H1 (cell line): ENCODE measurements around the gene HGD. TPM values are rescaled to one million over a fixed set of nuclear protein-coding genes. Genes with fewer than 3 reads are reported as not detected.

Experiments
- CTCF ChIA-PET: fragments of 300-600 bp; sonication (Branson Sonifier 250); formaldehyde crosslinking; loops from one replicate; lab custom pipeline; 2021; ENCODE audit not compliant: partially characterized antibody; lab: Charles Lee
- POLR2A ChIA-PET: fragments of 300-600 bp; sonication (Branson Sonifier 250); formaldehyde crosslinking; loops from one replicate; lab custom pipeline; 2021; ENCODE audit warnings: inconsistent platforms; ENCODE audit not compliant: partially characterized antibody; lab: Charles Lee
- DNase-seq, 2 experiments: peaks; one replicate each; pipeline versions ENCODE4 v3.0.0 to v3.0.0-alpha.2; 2010 to 2022; ENCODE audit warnings: low spot score in 2 of 2, low read depth in 1 of 2, mixed read lengths in 1 of 2
- FAIRE-seq: peaks from 2 replicates; lab custom pipeline; 2011; peaks lifted over from hg19 to GRCh38; lab: Jason Lieb, UNC
- H2AFZ ChIP-seq: 2 replicates; pipeline ENCODE4 v1.8.1; 2012; ENCODE audit warnings: low read length, inconsistent platforms
- H2AK5ac ChIP-seq: 2 replicates; pipeline ENCODE4 v1.6.1; 2013; ENCODE audit warnings: low read depth, low read length
- H2BK120ac ChIP-seq: replicated peaks from 2 replicates; pipeline ENCODE3; 2013; ENCODE audit warnings: low read depth, low read length, inconsistent platforms
- H2BK12ac ChIP-seq: 2 replicates; pipeline ENCODE4 v1.6.1; 2013; ENCODE audit warnings: low read depth, low read length
- H2BK15ac ChIP-seq: 2 replicates; pipeline ENCODE4 v1.6.1; 2013; ENCODE audit warnings: low read length
- H2BK20ac ChIP-seq: 2 replicates; pipeline ENCODE4 v1.6.1; 2013; ENCODE audit warnings: low read length
- H2BK5ac ChIP-seq: 2 replicates; pipeline ENCODE4 v1.6.1; 2013; ENCODE audit warnings: low read depth, low read length
- H3K14ac ChIP-seq: 2 replicates; pipeline ENCODE4 v1.6.1; 2013; ENCODE audit warnings: inconsistent platforms; ENCODE audit not compliant: insufficient read length
- H3K18ac ChIP-seq: 2 replicates; pipeline ENCODE4 v1.6.1; 2013; ENCODE audit warnings: low read length; ENCODE audit errors: extremely low read depth
- H3K23ac ChIP-seq: 2 replicates; pipeline ENCODE4 v1.6.1; 2013; ENCODE audit warnings: inconsistent platforms; ENCODE audit not compliant: insufficient read length
- H3K23me2 ChIP-seq: 2 replicates; pipeline ENCODE4 v1.6.1; 2013; ENCODE audit warnings: low read depth, low read length
- H3K27ac ChIP-seq: 2 replicates; pipeline ENCODE4 v1.6.1; 2011; ENCODE audit warnings: low read depth, low read length, inconsistent platforms
- H3K27me3 ChIP-seq, 4 experiments: replicated peaks in 1 of 4; 1 replicate in 1 of 4; 2 replicates in 3 of 4; pipeline versions ENCODE4 v1.6.1 to v1.8.1; 2011 to 2013; ENCODE audit warnings: low read length in 3 of 4, mild to moderate bottlenecking in 3 of 4, inconsistent platforms in 2 of 4, mixed read lengths in 2 of 4, moderate library complexity in 1 of 4; ENCODE audit not compliant: control insufficient read depth in 3 of 4, insufficient read depth in 3 of 4; ENCODE audit errors: extremely low read depth in 1 of 4
- H3K36me3 ChIP-seq, 4 experiments: 2 replicates each; pipeline versions ENCODE4 v1.6.1 to v1.8.1; 2011 to 2013; ENCODE audit warnings: mild to moderate bottlenecking in 4 of 4, low read length in 3 of 4, moderate library complexity in 2 of 4, control low read depth in 1 of 4, inconsistent platforms in 1 of 4; ENCODE audit not compliant: insufficient read depth in 4 of 4, control insufficient read depth in 2 of 4
- H3K4ac ChIP-seq: replicated peaks from 2 replicates; pipeline ENCODE3; 2013; ENCODE audit warnings: low read length, low read depth, mixed read lengths, inconsistent platforms; ENCODE audit not compliant: insufficient read length
- H3K4me1 ChIP-seq, 4 experiments: replicated peaks in 1 of 4; 1 replicate in 1 of 4; 2 replicates in 3 of 4; pipeline versions ENCODE4 v1.6.1 to v1.8.1; 2011 to 2013; ENCODE audit warnings: low read length in 3 of 4, inconsistent platforms in 2 of 4, mixed read lengths in 1 of 4; ENCODE audit not compliant: insufficient read depth in 4 of 4, control insufficient read depth in 3 of 4
- H3K4me2 ChIP-seq, 2 experiments: 2 replicates each; pipeline versions ENCODE4 v1.6.1 to v1.8.1; 2011 to 2013; ENCODE audit warnings: low read depth in 2 of 2, low read length in 2 of 2, control low read depth in 1 of 2, inconsistent platforms in 1 of 2, mild to moderate bottlenecking in 1 of 2; ENCODE audit not compliant: insufficient read depth in 1 of 2
- H3K4me3 ChIP-seq, 4 experiments: fragments of 200-600, 300-600 bp in 1 of 4; sonication (generic), shearing (Covaris generic), sonication (Bioruptor Twin) in 1 of 4; 2 replicates each; pipeline versions ENCODE4 v1.5.1 to v1.8.1; 2011 to 2016; ENCODE audit warnings: low read length in 4 of 4, low read depth in 3 of 4, control low read depth in 2 of 4, inconsistent platforms in 2 of 4, mild to moderate bottlenecking in 2 of 4, mixed read lengths in 1 of 4, moderate library complexity in 1 of 4; ENCODE audit not compliant: insufficient read depth in 2 of 4; ENCODE audit errors: extremely low read depth in 1 of 4
- H3K56ac ChIP-seq: replicated peaks from 2 replicates; pipeline ENCODE3; 2013; ENCODE audit warnings: low read depth, mild to moderate bottlenecking, mixed read lengths, low read length, inconsistent platforms; ENCODE audit not compliant: insufficient read length
- H3K79me1 ChIP-seq: 2 replicates; pipeline ENCODE4 v1.6.1; 2013; ENCODE audit warnings: low read depth, low read length, control low read depth
- H3K79me2 ChIP-seq, 2 experiments: 2 replicates each; pipeline versions ENCODE4 v1.6.1 to v1.8.1; 2012 to 2013; ENCODE audit warnings: low read length in 2 of 2, mild to moderate bottlenecking in 2 of 2, inconsistent platforms in 1 of 2; ENCODE audit not compliant: insufficient read depth in 2 of 2, control insufficient read depth in 1 of 2
- H3K9ac ChIP-seq, 4 experiments: replicated peaks in 1 of 4; 1 replicate in 1 of 4; 2 replicates in 3 of 4; pipeline versions ENCODE4 v1.6.1 to v1.8.1; 2011 to 2013; ENCODE audit warnings: low read depth in 3 of 4, low read length in 3 of 4, control low read depth in 2 of 4, mild to moderate bottlenecking in 2 of 4, moderate library complexity in 2 of 4, inconsistent platforms in 1 of 4; ENCODE audit errors: extremely low read depth in 1 of 4
- H3K9me3 ChIP-seq, 2 experiments: 2 replicates each; pipeline versions ENCODE4 v1.6.1 to v1.8.1; 2012 to 2013; ENCODE audit warnings: mild to moderate bottlenecking in 2 of 2, moderate library complexity in 2 of 2, control low read depth in 1 of 2, inconsistent platforms in 1 of 2, low read depth in 1 of 2, low read length in 1 of 2, mixed read lengths in 1 of 2; ENCODE audit not compliant: insufficient read depth in 2 of 2
- H4K20me1 ChIP-seq, 2 experiments: replicated peaks in 1 of 2; 2 replicates each; pipeline versions ENCODE3 to v1.8.1; 2011 to 2013; ENCODE audit warnings: inconsistent platforms in 2 of 2, low read length in 2 of 2, mild to moderate bottlenecking in 1 of 2; ENCODE audit not compliant: insufficient read depth in 2 of 2, control insufficient read depth in 1 of 2
- H4K5ac ChIP-seq: 2 replicates; pipeline ENCODE4 v1.6.1; 2013; ENCODE audit warnings: low read length, low read depth, mixed read lengths, inconsistent platforms; ENCODE audit not compliant: insufficient read length
- H4K8ac ChIP-seq: 2 replicates; pipeline ENCODE4 v1.8.0; 2013; ENCODE audit warnings: mild to moderate bottlenecking, moderate library complexity, low read length, inconsistent platforms; ENCODE audit not compliant: insufficient read depth; ENCODE audit errors: extremely low read depth
- H4K91ac ChIP-seq: replicated peaks from 2 replicates; pipeline ENCODE3; 2013; ENCODE audit warnings: low read length, mixed read lengths, inconsistent platforms; ENCODE audit not compliant: insufficient read length
- ATF3 ChIP-seq: IDR thresholded peaks from 2 replicates; pipeline ENCODE4 v1.6.1; 2011; ENCODE audit warnings: low read depth, mild to moderate bottlenecking, low read length; ENCODE audit not compliant: insufficient read depth
- BCL11A ChIP-seq, 2 experiments: IDR thresholded peaks; one replicate each; pipeline ENCODE4 v1.6.1; 2011; ENCODE audit warnings: low read depth in 2 of 2, low read length in 2 of 2, mild to moderate bottlenecking in 2 of 2
- CBX8 ChIP-seq: fragments of 300-800, 300-1000 bp; sonication (generic); IDR thresholded peaks from 2 replicates; pipeline ENCODE4 v1.7.1; 2016; ENCODE audit warnings: low read depth, low read length, borderline replicate concordance
- MAX ChIP-seq: IDR thresholded peaks from 2 replicates; pipeline ENCODE4 v1.6.1; 2012; ENCODE audit warnings: inconsistent platforms
- TEAD4 ChIP-seq: IDR thresholded peaks from 2 replicates; pipeline ENCODE4 v1.6.1; 2012; ENCODE audit warnings: low read depth, low read length, inconsistent platforms, mixed read lengths
- WGBS, 2 experiments: shearing (Covaris generic) in 1 of 2; methylation state at CpG; one replicate each; pipeline versions ENCODE4 v1.1.6 to v1.1.7; 2013 to 2015; ENCODE audit warnings: low lambda C conversion rate in 2 of 2, mixed read lengths in 2 of 2, inconsistent platforms in 1 of 2, low coverage in 1 of 2, missing lambda C conversion rate in 1 of 2; ENCODE audit not compliant: insufficient replicate concordance in 2 of 2, insufficient coverage in 1 of 2, insufficient read length in 1 of 2; ENCODE audit errors: extremely low coverage in 1 of 2, missing lambda C conversion rate in 1 of 2; 5-methylcytosine and 5-hydroxymethylcytosine counted together
- polyA plus RNA-seq, 7 experiments: library from polyadenylated mRNA; depleted of rRNA in 3 of 7; stranded (reverse) in 5 of 7; unstranded in 2 of 7; fragments of >200 nt in 5 of 7; fragments of 200-250 nt in 2 of 7; gene quantifications; 1 replicate in 5 of 7; 2 replicates in 1 of 7; 4 replicates in 1 of 7; pipeline versions ENCODE4 v1.2.1 to v1.2.3, GENCODE V29; 2011 to 2013; ENCODE audit warnings: missing spikeins in 2 of 7, mixed read lengths in 2 of 7
- total RNA-seq: library from RNA; stranded (reverse); fragmentation: NEBNext Ultra II Directional; extraction: Animal tissue kit (Norgen Biotek cat#: 25700); gene quantifications from 2 replicates; pipeline ENCODE4 v1.2.1, GENCODE V29; 2021

HGD gene
- total and polyA plus RNA-seq, 2 of the 8 experiments (the other 6 are each of a cell fraction or from before 2014, with no cell fraction given), result 0.11 TPM; not detected in 1

- no peak overlapping the region for H2BK120ac ChIP-seq
- POLR2A ChIA-PET, result no interaction called here
- H2AK5ac ChIP-seq, result no peak overlapping the region
- H4K5ac ChIP-seq, result no peak overlapping the region
- peaks cover 8 to 10% of the 10 kb centered on the region in 2 experiments; a peak in 3 of 4 replicates for H3K9me3 ChIP-seq
- no peak overlapping the region for H4K8ac ChIP-seq
- no peak overlapping the region for H3K4ac ChIP-seq
- H3K18ac ChIP-seq, result no peak overlapping the region
- H2AFZ ChIP-seq, result no peak overlapping the region
- WGBS, 2 experiments, result 73% methylated on average over 1 of the region's 1 CpG; no CpG with 5 or more reads in 1 of the 2 experiments
- no peak overlapping the region for H3K14ac ChIP-seq
- FAIRE-seq, result no peak
- H3K27me3 ChIP-seq, result no peaks in the 10 kb centered on the region
- no peaks in the 10 kb centered on the region for H4K20me1 ChIP-seq
- H3K4me2 ChIP-seq, result no peak overlapping the region
- H3K79me1 ChIP-seq, result no peaks in the 10 kb centered on the region
- H3K4me1 ChIP-seq, result no peaks in the 10 kb centered on the region
- H3K36me3 ChIP-seq, result no peaks in the 10 kb centered on the region; a peak in 1 of 8 replicates
- H3K56ac ChIP-seq, result no peak overlapping the region
- H2BK20ac ChIP-seq, result no peak overlapping the region
- no peak overlapping the region for H3K4me3 ChIP-seq
- H2BK15ac ChIP-seq, result no peak overlapping the region
- H2BK5ac ChIP-seq, result no peak overlapping the region
- H3K27ac ChIP-seq, result no peak overlapping the region
- no peaks in the 10 kb centered on the region for H3K23me2 ChIP-seq
- H3K9ac ChIP-seq, result no peak overlapping the region
- no peak overlapping the region for H2BK12ac ChIP-seq
- CTCF ChIA-PET, result no interaction called here
- no peaks in the 10 kb centered on the region for H3K79me2 ChIP-seq
- DNase-seq, result no peak
- H3K23ac ChIP-seq, result no peak overlapping the region
- H4K91ac ChIP-seq, result no peak overlapping the region
- no peak for TF ChIP-seq CBX8
- no peak for TF ChIP-seq MAX
- TF ChIP-seq ATF3, result no peak
- no peak for TF ChIP-seq BCL11A (IDR thresholded peaks at IDR 0.05; ENCODE audit: low read depth in 2 of 2, low read length in 2 of 2)
- no peak for TF ChIP-seq TEAD4
Observed at GRCh38 chr3:120659285-120659684, 22.8 kb downstream of the HGD start.
